HL-60 (cell line): ENCODE data around the gene VPS41.

Experiments used
- CTCF ChIP-seq: IDR thresholded peaks from one replicate; pipeline ENCODE4 v1.5.1; 2011; ENCODE audit warnings: low read length, control low read depth, inconsistent platforms; ENCODE audit not compliant: insufficient read depth
- POLR2AphosphoS5 ChIP-seq: IDR thresholded peaks from 2 replicates; pipeline ENCODE4 v1.6.1; 2012; ENCODE audit warnings: low read depth

- TF ChIP-seq CTCF (no peak), POLR2AphosphoS5 (no peak)
Observed at GRCh38 chr7:38736138-38736537, 172.9 kb downstream of the VPS41 start.
